Measurements from ENCODE around the gene DISP2.

The DISP2 gene, protein sequence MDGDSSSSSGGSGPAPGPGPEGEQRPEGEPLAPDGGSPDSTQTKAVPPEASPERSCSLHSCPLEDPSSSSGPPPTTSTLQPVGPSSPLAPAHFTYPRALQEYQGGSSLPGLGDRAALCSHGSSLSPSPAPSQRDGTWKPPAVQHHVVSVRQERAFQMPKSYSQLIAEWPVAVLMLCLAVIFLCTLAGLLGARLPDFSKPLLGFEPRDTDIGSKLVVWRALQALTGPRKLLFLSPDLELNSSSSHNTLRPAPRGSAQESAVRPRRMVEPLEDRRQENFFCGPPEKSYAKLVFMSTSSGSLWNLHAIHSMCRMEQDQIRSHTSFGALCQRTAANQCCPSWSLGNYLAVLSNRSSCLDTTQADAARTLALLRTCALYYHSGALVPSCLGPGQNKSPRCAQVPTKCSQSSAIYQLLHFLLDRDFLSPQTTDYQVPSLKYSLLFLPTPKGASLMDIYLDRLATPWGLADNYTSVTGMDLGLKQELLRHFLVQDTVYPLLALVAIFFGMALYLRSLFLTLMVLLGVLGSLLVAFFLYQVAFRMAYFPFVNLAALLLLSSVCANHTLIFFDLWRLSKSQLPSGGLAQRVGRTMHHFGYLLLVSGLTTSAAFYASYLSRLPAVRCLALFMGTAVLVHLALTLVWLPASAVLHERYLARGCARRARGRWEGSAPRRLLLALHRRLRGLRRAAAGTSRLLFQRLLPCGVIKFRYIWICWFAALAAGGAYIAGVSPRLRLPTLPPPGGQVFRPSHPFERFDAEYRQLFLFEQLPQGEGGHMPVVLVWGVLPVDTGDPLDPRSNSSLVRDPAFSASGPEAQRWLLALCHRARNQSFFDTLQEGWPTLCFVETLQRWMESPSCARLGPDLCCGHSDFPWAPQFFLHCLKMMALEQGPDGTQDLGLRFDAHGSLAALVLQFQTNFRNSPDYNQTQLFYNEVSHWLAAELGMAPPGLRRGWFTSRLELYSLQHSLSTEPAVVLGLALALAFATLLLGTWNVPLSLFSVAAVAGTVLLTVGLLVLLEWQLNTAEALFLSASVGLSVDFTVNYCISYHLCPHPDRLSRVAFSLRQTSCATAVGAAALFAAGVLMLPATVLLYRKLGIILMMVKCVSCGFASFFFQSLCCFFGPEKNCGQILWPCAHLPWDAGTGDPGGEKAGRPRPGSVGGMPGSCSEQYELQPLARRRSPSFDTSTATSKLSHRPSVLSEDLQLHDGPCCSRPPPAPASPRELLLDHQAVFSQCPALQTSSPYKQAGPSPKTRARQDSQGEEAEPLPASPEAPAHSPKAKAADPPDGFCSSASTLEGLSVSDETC (N-terminal part only)

DNA sequence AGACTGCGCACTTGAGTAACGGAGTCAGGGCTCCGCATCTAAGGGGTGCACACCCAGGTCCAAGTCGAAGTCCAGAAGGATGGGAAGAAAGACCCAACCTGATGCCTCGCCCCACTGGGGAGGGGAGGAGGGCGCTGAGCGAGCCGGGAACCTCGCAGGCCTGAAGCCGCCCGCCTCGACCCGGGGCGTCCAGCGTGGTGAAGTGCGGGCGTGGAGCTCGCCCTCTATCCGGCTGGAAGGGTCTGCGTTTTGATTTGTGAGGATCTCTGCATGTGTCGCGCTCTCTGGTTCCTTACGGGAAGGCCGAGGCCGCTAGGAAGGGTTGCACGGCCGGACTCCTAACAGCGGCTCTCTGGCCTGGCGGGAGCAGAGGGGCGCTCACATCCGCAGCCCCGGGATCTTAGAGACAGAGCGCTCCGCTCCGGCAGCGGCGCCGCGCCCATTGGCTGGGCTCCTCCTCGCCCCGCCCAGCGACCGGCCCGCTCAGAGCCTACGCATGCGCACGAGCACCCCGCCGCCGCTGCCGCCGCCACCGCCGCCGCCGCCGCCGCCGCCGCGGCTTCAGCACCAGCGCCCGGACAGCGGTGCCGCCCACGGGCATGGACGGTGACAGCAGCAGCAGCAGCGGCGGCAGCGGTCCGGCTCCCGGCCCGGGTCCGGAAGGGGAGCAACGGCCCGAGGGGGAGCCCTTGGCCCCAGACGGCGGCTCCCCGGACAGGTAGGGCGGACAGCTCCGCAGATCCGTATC lies at the start of gene DISP2:
DISP2 (plus strand) TSS at position 497 of the 748 bp plus-strand sequence; CDS start at position 600, 103 bp downstream.
- H2AFZ ChIP-seq (ENCODE audit: low read length), result peak within 1 kb of the TSS; percentile 94
- H3F3A ChIP-seq (ENCODE audit: low read depth), result no peaks in the 10 kb centered on the region
- H3K9me2 ChIP-seq (replicated peaks; ENCODE audit: low read depth, low read length), result no peaks in the 10 kb centered on the region
- no peak within 1 kb of the TSS for H3K9ac ChIP-seq (ENCODE audit: low read depth, low read length, poor library complexity, severe bottlenecking)
- peak within 1 kb of the TSS; percentile 85 for H3K4me2 ChIP-seq (ENCODE audit: low read depth, low read length, poor library complexity, severe bottlenecking)
- H3K9me3 ChIP-seq (ENCODE audit: insufficient read depth, low read depth, low read length), result no peaks in the 10 kb centered on the region
- no peaks in the 10 kb centered on the region for H3K79me2 ChIP-seq (ENCODE audit: insufficient read depth, low read length)
- TF ChIP-seq EZH2phosphoT487 (IDR thresholded peaks at IDR 0.05; ENCODE audit: borderline replicate concordance), result no peak
- TF ChIP-seq, protein P1, sequence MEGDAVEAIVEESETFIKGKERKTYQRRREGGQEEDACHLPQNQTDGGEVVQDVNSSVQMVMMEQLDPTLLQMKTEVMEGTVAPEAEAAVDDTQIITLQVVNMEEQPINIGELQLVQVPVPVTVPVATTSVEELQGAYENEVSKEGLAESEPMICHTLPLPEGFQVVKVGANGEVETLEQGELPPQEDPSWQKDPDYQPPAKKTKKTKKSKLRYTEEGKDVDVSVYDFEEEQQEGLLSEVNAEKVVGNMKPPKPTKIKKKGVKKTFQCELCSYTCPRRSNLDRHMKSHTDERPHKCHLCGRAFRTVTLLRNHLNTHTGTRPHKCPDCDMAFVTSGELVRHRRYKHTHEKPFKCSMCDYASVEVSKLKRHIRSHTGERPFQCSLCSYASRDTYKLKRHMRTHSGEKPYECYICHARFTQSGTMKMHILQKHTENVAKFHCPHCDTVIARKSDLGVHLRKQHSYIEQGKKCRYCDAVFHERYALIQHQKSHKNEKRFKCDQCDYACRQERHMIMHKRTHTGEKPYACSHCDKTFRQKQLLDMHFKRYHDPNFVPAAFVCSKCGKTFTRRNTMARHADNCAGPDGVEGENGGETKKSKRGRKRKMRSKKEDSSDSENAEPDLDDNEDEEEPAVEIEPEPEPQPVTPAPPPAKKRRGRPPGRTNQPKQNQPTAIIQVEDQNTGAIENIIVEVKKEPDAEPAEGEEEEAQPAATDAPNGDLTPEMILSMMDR (conservative IDR thresholded peaks at IDR 0.05; ENCODE audit: low read length), result no peak
- H3K36me3 ChIP-seq (ENCODE audit: insufficient read depth, low read length), result no peaks in the 10 kb centered on the region
- no peaks in the 10 kb centered on the region for H3K27me3 ChIP-seq (ENCODE audit: insufficient read depth, low read length, poor library complexity, severe bottlenecking)
- H3K4me3 ChIP-seq (ENCODE audit: low read length, poor library complexity, severe bottlenecking), result peak within 1 kb of the TSS; percentile 76
- peaks cover 23% of the 10 kb centered on the region for H3K4me1 ChIP-seq (ENCODE audit: insufficient read depth, low read length, poor library complexity, severe bottlenecking)
- H4K20me1 ChIP-seq (ENCODE audit: insufficient read depth, low read length, poor library complexity, severe bottlenecking), result no peaks in the 10 kb centered on the region

DNA sequence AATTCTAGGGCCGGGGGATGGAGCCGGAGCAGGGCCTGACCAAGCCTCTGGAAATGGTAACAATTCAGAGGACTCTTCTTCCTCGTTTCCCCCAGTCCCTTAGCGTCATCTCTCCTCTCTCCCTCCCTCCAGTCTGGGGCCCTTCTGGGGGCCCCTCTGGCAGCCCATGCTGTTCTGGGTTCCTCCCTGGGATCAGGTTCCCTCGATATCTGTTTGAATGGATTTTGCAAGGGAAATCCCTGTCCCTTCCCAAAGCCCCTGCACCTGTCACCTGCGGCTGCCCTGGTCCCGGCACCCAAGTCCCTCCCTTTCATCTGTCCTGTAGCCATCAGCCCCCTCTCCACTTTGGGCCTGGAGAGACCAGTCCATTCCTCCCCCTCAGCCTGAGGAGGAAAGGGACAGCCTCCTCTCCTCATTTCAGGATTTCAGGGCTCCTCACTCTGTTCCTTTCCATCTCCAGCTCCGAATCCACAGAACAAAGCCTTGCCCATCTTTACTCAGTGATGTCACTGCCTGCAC lies 48.6 kb upstream of the DISP2 start:
- Histone ChIP-seq H2AFZ (ENCODE audit: low read length) (no peak overlapping the region), H4K20me1 (ENCODE audit: insufficient read depth, low read length, poor library complexity, severe bottlenecking) (peaks cover 2% of the 10 kb centered on the region), H3F3A (ENCODE audit: low read depth) (no peaks in the 10 kb centered on the region), H3K9me2 (replicated peaks; ENCODE audit: low read depth, low read length) (no peaks in the 10 kb centered on the region), H3K79me2 (ENCODE audit: insufficient read depth, low read length) (peaks cover 35% of the 10 kb centered on the region), H3K36me3 (ENCODE audit: insufficient read depth, low read length) (no peaks in the 10 kb centered on the region), H3K9me3 (ENCODE audit: insufficient read depth, low read depth, low read length) (no peaks in the 10 kb centered on the region), H3K4me1 (ENCODE audit: insufficient read depth, low read length, poor library complexity, severe bottlenecking) (peaks cover 59% of the 10 kb centered on the region), H3K4me2 (ENCODE audit: low read depth, low read length, poor library complexity, severe bottlenecking) (peak overlapping the region; percentile 97), H3K4me3 (ENCODE audit: low read length, poor library complexity, severe bottlenecking) (peak overlapping the region; percentile 96), H3K9ac (ENCODE audit: low read depth, low read length, poor library complexity, severe bottlenecking) (peak overlapping the region; percentile 98), H3K27me3 (ENCODE audit: insufficient read depth, low read length, poor library complexity, severe bottlenecking) (no peaks in the 10 kb centered on the region)
- no peak for TF ChIP-seq EZH2phosphoT487 (IDR thresholded peaks at IDR 0.05; ENCODE audit: borderline replicate concordance)
- TF ChIP-seq, protein P1 (conservative IDR thresholded peaks at IDR 0.05; ENCODE audit: low read length), result no peak
